OCI-LY1 (cell line): Measurements from ENCODE around the gene OR2H2.

Experiments used
- H2AFZ ChIP-seq: fragments of 200-600 bp; sonication (generic), shearing (Covaris generic); 2 replicates; pipeline ENCODE4 v1.6.0; 2014; ENCODE audit warnings: antibody characterized with exemption, mild to moderate bottlenecking, low read length
- H3F3A ChIP-seq: fragments of 200-600 bp; sonication (generic), shearing (Covaris generic); 2 replicates; pipeline ENCODE4 v1.6.0; 2014; ENCODE audit warnings: mild to moderate bottlenecking, antibody characterized with exemption, low read length, moderate library complexity; ENCODE audit not compliant: insufficient read depth
- H3K27ac ChIP-seq: fragments of 200-600 bp; sonication (generic); 2 replicates; pipeline ENCODE4 v1.5.1; 2014; ENCODE audit warnings: low read length, mixed run types, mild to moderate bottlenecking, low read depth; ENCODE audit not compliant: poor library complexity, severe bottlenecking
- H3K27me3 ChIP-seq: fragments of 200-600 bp; sonication (generic); 2 replicates; pipeline ENCODE4 v1.6.0; 2014; ENCODE audit warnings: antibody characterized with exemption, mild to moderate bottlenecking, low read length, moderate library complexity; ENCODE audit not compliant: insufficient read depth
- H3K36me3 ChIP-seq: fragments of 200-600 bp; sonication (generic); 2 replicates; pipeline ENCODE4 v1.6.1; 2014; ENCODE audit warnings: mild to moderate bottlenecking, antibody characterized with exemption, low read length, moderate library complexity, mixed read lengths; ENCODE audit not compliant: insufficient read depth
- H3K4me1 ChIP-seq: fragments of 200-600 bp; sonication (generic); 2 replicates; pipeline ENCODE4 v1.5.1; 2014; ENCODE audit warnings: mild to moderate bottlenecking, low read length, moderate library complexity; ENCODE audit not compliant: insufficient read depth, severe bottlenecking
- H3K4me2 ChIP-seq: fragments of 200-600 bp; sonication (generic), shearing (Covaris generic); 2 replicates; pipeline ENCODE4 v1.6.1; 2014; ENCODE audit warnings: low read length
- H3K4me3 ChIP-seq: fragments of 200-600 bp; sonication (generic); 2 replicates; pipeline ENCODE4 v1.5.1; 2014; ENCODE audit warnings: low read length, low read depth, mild to moderate bottlenecking, mixed read lengths; ENCODE audit not compliant: poor library complexity, severe bottlenecking
- H3K79me2 ChIP-seq: fragments of 200-600 bp; shearing (Covaris generic); 2 replicates; pipeline ENCODE4 v1.6.1; 2016; ENCODE audit warnings: mixed run types, low read length, mixed read lengths; ENCODE audit not compliant: insufficient read depth
- H3K9ac ChIP-seq: fragments of 200-600 bp; sonication (generic), shearing (Covaris generic); 2 replicates; pipeline ENCODE4 v1.6.1; 2014; ENCODE audit warnings: mild to moderate bottlenecking, low read length, mixed read lengths
- H3K9me2 ChIP-seq: fragments of 200-600 bp; sonication (generic), shearing (Covaris generic); 2 replicates; pipeline ENCODE4 v1.6.1; 2014; ENCODE audit warnings: low read depth, mild to moderate bottlenecking, low read length, mixed read lengths
- H3K9me3 ChIP-seq: fragments of 200-600 bp; shearing (Covaris generic); 2 replicates; pipeline ENCODE4 v1.6.1; 2014; ENCODE audit warnings: low read length, mixed read lengths
- H4K20me1 ChIP-seq: fragments of 200-600 bp; sonication (generic), shearing (Covaris generic); 2 replicates; pipeline ENCODE4 v1.6.0; 2016; ENCODE audit warnings: mild to moderate bottlenecking, low read length; ENCODE audit not compliant: insufficient read depth
- CTCF ChIP-seq: fragments of 200-600 bp; sonication (generic), shearing (Covaris generic); IDR thresholded peaks from 2 replicates; pipeline ENCODE4 v1.5.1; 2017; ENCODE audit warnings: mild to moderate bottlenecking, antibody characterized with exemption, low read length, moderate library complexity, mixed read lengths
- EZH2 ChIP-seq: fragments of 200-600 bp; sonication (generic), shearing (Covaris generic); IDR thresholded peaks from 2 replicates; pipeline ENCODE4 v1.8.0; 2017; ENCODE audit warnings: borderline replicate concordance, mixed run types, mild to moderate bottlenecking, antibody characterized with exemption, low read length, moderate library complexity, mixed read lengths

The OR2H2 gene

DNA sequence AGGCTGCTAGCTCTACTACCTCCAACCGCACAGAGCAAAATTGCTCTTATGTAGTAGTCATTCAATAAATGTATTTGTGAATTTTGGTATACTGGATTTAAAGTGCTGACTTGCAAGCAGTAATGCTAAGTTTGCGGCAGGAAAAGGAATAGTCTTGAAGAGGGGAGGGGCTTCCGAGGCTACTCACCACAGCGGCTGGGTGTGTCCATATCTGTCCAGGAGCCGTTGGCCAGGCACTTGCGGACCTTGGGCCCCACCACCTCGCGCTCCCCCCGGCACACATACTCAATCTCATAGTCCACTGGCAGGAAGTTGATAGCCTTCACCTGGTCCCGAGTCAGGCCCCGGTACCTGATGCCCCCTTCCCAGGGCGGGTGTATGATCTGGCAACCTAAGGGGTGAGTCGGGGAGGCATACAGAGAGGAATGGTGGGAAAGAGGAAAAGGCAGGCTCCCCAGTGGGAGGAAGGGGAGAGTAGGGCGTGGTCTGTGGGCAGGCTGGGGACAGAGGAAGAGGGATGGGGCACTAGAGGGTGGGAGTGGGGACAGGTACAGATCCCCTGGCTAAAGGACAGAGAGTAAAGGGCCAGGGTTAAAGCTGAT, 46.4 kb downstream of the OR2H2 start:
- peaks cover 32% of the 10 kb centered on the region for H3K4me1 ChIP-seq
- H3K9ac ChIP-seq, result no peak overlapping the region
- H3F3A ChIP-seq, result no peaks in the 10 kb centered on the region
- no peak overlapping the region for H3K27ac ChIP-seq
- no peaks in the 10 kb centered on the region for H3K9me2 ChIP-seq
- no peaks in the 10 kb centered on the region for H3K79me2 ChIP-seq
- no peaks in the 10 kb centered on the region for H4K20me1 ChIP-seq
- H3K4me3 ChIP-seq, result no peak overlapping the region
- no peak overlapping the region for H3K4me2 ChIP-seq
- no peak overlapping the region for H2AFZ ChIP-seq
- H3K9me3 ChIP-seq, result no peaks in the 10 kb centered on the region
- TF ChIP-seq CTCF (no peak), EZH2 (no peak)
- H3K27me3 ChIP-seq, result peaks cover 6% of the 10 kb centered on the region
- no peaks in the 10 kb centered on the region for H3K36me3 ChIP-seq

DNA sequence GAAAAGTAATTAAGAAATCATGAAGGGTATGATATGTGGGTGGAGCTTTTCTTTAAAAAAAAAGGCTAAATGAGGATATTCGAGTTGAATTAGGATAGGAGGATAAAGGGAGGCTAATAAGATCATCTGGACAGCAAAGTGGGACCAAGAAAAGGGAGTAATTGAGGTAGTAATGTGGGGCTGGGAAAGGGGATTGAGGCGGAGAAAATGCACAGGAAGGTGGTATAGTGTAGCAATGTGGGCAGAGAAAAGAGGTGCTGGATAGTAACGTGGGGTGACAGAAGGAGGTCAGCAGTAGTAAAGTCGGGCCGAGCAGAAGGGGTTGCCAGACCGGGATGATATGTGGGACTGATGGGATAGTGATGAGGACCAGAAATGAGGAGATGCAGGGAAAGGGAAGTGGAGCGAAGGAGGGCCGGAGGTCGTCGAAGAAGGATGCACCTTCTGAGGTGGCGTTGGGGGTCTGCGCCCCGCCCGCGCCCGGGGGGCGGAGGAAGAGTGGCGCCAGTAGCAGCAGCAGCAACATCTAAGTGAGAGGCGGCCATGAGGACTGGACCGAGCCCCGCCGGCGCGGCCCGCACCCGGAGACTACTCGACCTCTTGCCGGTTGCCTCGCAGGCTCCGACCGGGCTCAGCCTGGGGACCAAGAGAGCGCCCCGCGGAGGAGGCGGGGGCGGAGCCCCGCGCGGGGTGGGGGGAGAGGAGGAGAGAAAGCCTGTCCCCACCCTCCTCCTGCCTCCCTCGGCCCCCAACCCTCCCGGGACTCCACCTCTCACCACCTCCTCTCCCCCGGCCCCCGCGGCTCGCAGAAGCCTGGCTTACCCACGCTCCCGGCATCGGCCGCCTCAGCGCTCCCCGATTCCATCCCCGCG, 47.2 kb downstream of the OR2H2 start:
- peak overlapping the region; percentile 90 for H3K4me2 ChIP-seq
- peak overlapping the region; percentile 76 for H3K4me3 ChIP-seq
- H3K79me2 ChIP-seq, result no peaks in the 10 kb centered on the region
- peaks cover 32% of the 10 kb centered on the region for H3K4me1 ChIP-seq
- no peaks in the 10 kb centered on the region for H3F3A ChIP-seq
- H3K27ac ChIP-seq, result no peak overlapping the region
- no peak overlapping the region for H2AFZ ChIP-seq
- peak overlapping the region; percentile 70 for H3K9ac ChIP-seq
- no peaks in the 10 kb centered on the region for H4K20me1 ChIP-seq
- H3K9me2 ChIP-seq, result no peaks in the 10 kb centered on the region
- H3K9me3 ChIP-seq, result no peaks in the 10 kb centered on the region
- TF ChIP-seq CTCF (no peak), EZH2 (no peak)
- H3K36me3 ChIP-seq, result no peaks in the 10 kb centered on the region
- peaks cover 6% of the 10 kb centered on the region for H3K27me3 ChIP-seq

- Histone ChIP-seq H3K9ac (peak within 1 kb of the TSS; percentile 70), H3K36me3 (no peaks in the 10 kb centered on the region), H3K27ac (no peak within 1 kb of the TSS), H4K20me1 (no peaks in the 10 kb centered on the region), H3K4me3 (peak within 1 kb of the TSS; percentile 76), H3K79me2 (no peaks in the 10 kb centered on the region), H3K27me3 (peaks cover 6% of the 10 kb centered on the region), H3K9me3 (no peaks in the 10 kb centered on the region), H3F3A (no peaks in the 10 kb centered on the region), H3K4me1 (peaks cover 32% of the 10 kb centered on the region), H2AFZ (peak within 1 kb of the TSS; percentile 30; the same call in 1 of the 2 replicates), H3K9me2 (no peaks in the 10 kb centered on the region), H3K4me2 (peak within 1 kb of the TSS; percentile 90)
- TF ChIP-seq CTCF (no peak), EZH2 (no peak)
Observed at GRCh38 chr6:29632789-29633533, 48.0 kb downstream of the OR2H2 start, which contains the start of gene GABBR1. GABBR1 (minus strand) TSS chr6:29633183; CDS start chr6:29632385, 798 bp downstream.
